WTC11 (cell line): Measurements from ENCODE around the gene PACS1. TPM values are rescaled to one million over a fixed set of nuclear protein-coding genes. Genes with fewer than 3 reads are reported as not detected.

Experiments
- ATAC-seq: fragments of 200-7000 bp; cut with Tn5 transposase; 2 replicates; pipeline ENCODE4 v1.10.0; 2021; ENCODE audit warnings: mild to moderate bottlenecking, moderate library complexity
- CTCF ChIA-PET: fragments of 300-600 bp; sonication (Branson Sonifier 250); formaldehyde crosslinking; loops from one replicate; lab custom pipeline; 2021; ENCODE audit warnings: antibody characterized with exemption; lab: Charles Lee
- POLR2A ChIA-PET: fragments of 350-600 bp; sonication (Branson Sonifier 250); formaldehyde crosslinking; loops from one replicate; lab custom pipeline; 2021; ENCODE audit warnings: antibody characterized with exemption; lab: Charles Lee
- DNase-seq: peaks from one replicate; pipeline ENCODE4 v3.0.0; 2021; ENCODE audit warnings: low spot score
- H3K27ac Mint-ChIP-seq: 2 replicates; pipeline ENCODE4 v1.8.0; 2021; ENCODE audit warnings: mixed read lengths
- H3K27me3 Mint-ChIP-seq: 2 replicates; pipeline ENCODE4 v1.8.0; 2021; ENCODE audit warnings: low read depth, mild to moderate bottlenecking, moderate library complexity, mixed read lengths
- H3K36me3 Mint-ChIP-seq: 2 replicates; pipeline ENCODE4 v1.8.0; 2021; ENCODE audit warnings: mixed read lengths
- H3K4me1 Mint-ChIP-seq: 2 replicates; pipeline ENCODE4 v1.8.0; 2022; ENCODE audit warnings: mixed read lengths
- H3K4me3 Mint-ChIP-seq: 2 replicates; pipeline ENCODE4 v1.8.0; 2021; ENCODE audit warnings: mild to moderate bottlenecking, moderate library complexity, mixed read lengths
- H3K9me3 Mint-ChIP-seq: 2 replicates; pipeline ENCODE4 v1.8.0; 2021; ENCODE audit warnings: mixed read lengths
- CBFB ChIP-seq: sonication (generic); formaldehyde crosslinking; IDR thresholded peaks from 2 replicates; pipeline ENCODE4 v1.8.1; 2022; ENCODE audit warnings: mild to moderate bottlenecking, low read depth, missing genetic modification reagents
- KAT7 ChIP-seq: sonication (generic); formaldehyde crosslinking; IDR thresholded peaks from 2 replicates; pipeline ENCODE4 v1.8.1; 2023; ENCODE audit warnings: missing genetic modification reagents, mild to moderate bottlenecking, borderline replicate concordance
- PRRX2 ChIP-seq: fragments of 250-450 bp; sonication (Bioruptor Pico); IDR thresholded peaks from 2 replicates; pipeline ENCODE4 v1.8.0; 2021; ENCODE audit warnings: mild to moderate bottlenecking
- SMAD3 ChIP-seq: sonication (generic); formaldehyde crosslinking; IDR thresholded peaks from 2 replicates; pipeline ENCODE4 v1.8.0; 2022; ENCODE audit warnings: missing genetic modification reagents, mild to moderate bottlenecking, borderline replicate concordance
- SMAD4 ChIP-seq: sonication (generic); formaldehyde crosslinking; IDR thresholded peaks from 2 replicates; pipeline ENCODE4 v1.8.0; 2022; ENCODE audit warnings: mild to moderate bottlenecking, missing genetic modification reagents
- SOX15 ChIP-seq: fragments of 250-450 bp; sonication (Bioruptor Pico); IDR thresholded peaks from 2 replicates; pipeline ENCODE4 v1.9.0; 2021; ENCODE audit warnings: mild to moderate bottlenecking
- STAT6 ChIP-seq: sonication (generic); formaldehyde crosslinking; conservative IDR thresholded peaks from 2 replicates; pipeline ENCODE4 v1.8.1; 2023; ENCODE audit warnings: mild to moderate bottlenecking, low read depth, missing genetic modification reagents, moderate library complexity
- TP53 ChIP-seq: sonication (generic); formaldehyde crosslinking; IDR thresholded peaks from 2 replicates; pipeline ENCODE4 v1.8.1; 2023; ENCODE audit warnings: mild to moderate bottlenecking, missing genetic modification reagents
- ZBTB21 ChIP-seq: sonication (generic); formaldehyde crosslinking; IDR thresholded peaks from 2 replicates; pipeline ENCODE4 v1.8.1; 2023; ENCODE audit warnings: mild to moderate bottlenecking, missing genetic modification reagents, borderline replicate concordance
- ZNF219 ChIP-seq: sonication (generic); formaldehyde crosslinking; IDR thresholded peaks from 2 replicates; pipeline ENCODE4 v1.8.0; 2023; ENCODE audit warnings: missing genetic modification reagents, mild to moderate bottlenecking, borderline replicate concordance
- ZNF263 ChIP-seq: sonication (generic); formaldehyde crosslinking; IDR thresholded peaks from 2 replicates; pipeline ENCODE4 v1.8.1; 2022; ENCODE audit warnings: low read depth, mild to moderate bottlenecking, moderate library complexity, missing genetic modification reagents
- total RNA-seq: library from RNA; stranded (reverse); gene quantifications from 3 replicates; pipeline ENCODE4 v1.2.3, GENCODE V29; 2021
- TF ChIP-seq, protein P1 (sequence below): sonication (generic); formaldehyde crosslinking; IDR thresholded peaks from 2 replicates; pipeline ENCODE4 v1.8.1; 2022; ENCODE audit warnings: low read depth, missing genetic modification reagents, borderline replicate concordance
- TF ChIP-seq, protein P2 (sequence below): sonication (generic); formaldehyde crosslinking; IDR thresholded peaks from 2 replicates; pipeline ENCODE4 v1.8.1; 2022; ENCODE audit warnings: missing genetic modification reagents, borderline replicate concordance
- TF ChIP-seq, protein P3 (sequence below): sonication (generic); formaldehyde crosslinking; IDR thresholded peaks from 2 replicates; pipeline ENCODE4 v1.8.0; 2022; ENCODE audit warnings: missing genetic modification reagents

The PACS1 gene
- total RNA-seq, 1 experiment from 2014 or later = 34.8 TPM

DNA sequence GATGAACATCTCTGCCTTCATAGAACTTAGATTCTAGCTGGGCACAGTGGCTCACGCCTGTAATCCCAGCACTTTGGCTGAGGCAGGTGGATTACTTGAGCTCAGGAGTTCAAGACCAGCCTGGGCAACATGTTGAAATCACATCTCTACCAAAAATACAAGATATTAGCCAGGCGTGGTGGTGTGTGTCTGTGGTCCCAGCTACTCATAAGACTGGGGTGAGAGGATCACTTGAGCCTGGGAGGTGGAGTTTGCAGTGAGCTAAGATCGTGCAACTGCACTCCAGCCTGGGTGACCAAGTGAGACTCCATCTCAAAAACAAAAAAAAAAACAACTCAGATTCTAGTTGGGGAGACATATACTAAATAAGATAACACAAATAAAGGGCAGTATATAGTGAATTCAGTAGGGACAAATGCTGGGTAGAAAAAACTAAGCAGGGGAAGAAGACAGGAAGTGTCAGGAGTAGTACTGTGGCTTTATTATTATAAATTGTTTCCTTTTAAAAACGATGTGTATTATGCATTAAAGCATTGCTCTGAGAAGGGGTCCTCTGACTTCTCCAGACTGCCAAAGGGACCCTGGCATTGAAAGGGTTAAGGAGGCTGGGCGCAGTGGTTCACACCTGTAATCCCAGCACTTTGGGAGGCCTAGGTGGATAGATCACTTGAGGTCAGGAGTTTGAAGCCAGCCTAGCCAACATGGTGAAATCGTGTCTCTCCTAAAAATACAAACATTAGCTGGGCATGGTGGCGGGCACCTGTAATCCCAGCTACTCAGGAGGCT lies 46.7 kb downstream of the PACS1 start:
- Mint-ChIP-seq H3K27me3 (no peaks in the 10 kb centered on the region), H3K27ac (no peak overlapping the region), H3K4me1 (peaks cover 47% of the 10 kb centered on the region), H3K9me3 (no peaks in the 10 kb centered on the region), H3K36me3 (no peaks in the 10 kb centered on the region), H3K4me3 (no peak overlapping the region)
- no peak for ATAC-seq
- ChIA-PET CTCF (interaction anchor here (0.8 to 0.9 kb wide), 2 partner anchors 17 to 71 kb away, joined by 3 read pairs; no protein-coding TSS in a partner anchor), POLR2A (no interaction called here)
- TF ChIP-seq ZNF263 = no peak
- TF ChIP-seq SMAD3 = no peak
- no peak for TF ChIP-seq KAT7 (CRISPR knock-in tag)
- TF ChIP-seq PRRX2 = no peak
- TF ChIP-seq, protein P1, sequence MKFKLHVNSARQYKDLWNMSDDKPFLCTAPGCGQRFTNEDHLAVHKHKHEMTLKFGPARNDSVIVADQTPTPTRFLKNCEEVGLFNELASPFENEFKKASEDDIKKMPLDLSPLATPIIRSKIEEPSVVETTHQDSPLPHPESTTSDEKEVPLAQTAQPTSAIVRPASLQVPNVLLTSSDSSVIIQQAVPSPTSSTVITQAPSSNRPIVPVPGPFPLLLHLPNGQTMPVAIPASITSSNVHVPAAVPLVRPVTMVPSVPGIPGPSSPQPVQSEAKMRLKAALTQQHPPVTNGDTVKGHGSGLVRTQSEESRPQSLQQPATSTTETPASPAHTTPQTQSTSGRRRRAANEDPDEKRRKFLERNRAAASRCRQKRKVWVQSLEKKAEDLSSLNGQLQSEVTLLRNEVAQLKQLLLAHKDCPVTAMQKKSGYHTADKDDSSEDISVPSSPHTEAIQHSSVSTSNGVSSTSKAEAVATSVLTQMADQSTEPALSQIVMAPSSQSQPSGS (CRISPR knock-in tag) = no peak
- TF ChIP-seq STAT6 (CRISPR knock-in tag) = no peak
- TF ChIP-seq, protein P2, sequence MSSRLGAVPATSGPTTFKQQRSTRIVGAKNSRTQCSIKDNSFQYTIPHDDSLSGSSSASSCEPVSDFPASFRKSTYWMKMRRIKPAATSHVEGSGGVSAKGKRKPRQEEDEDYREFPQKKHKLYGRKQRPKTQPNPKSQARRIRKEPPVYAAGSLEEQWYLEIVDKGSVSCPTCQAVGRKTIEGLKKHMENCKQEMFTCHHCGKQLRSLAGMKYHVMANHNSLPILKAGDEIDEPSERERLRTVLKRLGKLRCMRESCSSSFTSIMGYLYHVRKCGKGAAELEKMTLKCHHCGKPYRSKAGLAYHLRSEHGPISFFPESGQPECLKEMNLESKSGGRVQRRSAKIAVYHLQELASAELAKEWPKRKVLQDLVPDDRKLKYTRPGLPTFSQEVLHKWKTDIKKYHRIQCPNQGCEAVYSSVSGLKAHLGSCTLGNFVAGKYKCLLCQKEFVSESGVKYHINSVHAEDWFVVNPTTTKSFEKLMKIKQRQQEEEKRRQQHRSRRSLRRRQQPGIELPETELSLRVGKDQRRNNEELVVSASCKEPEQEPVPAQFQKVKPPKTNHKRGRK = no peak
- TF ChIP-seq ZBTB21 (CRISPR knock-in tag) = no peak
- TF ChIP-seq SOX15 (CRISPR knock-in tag) = no peak
- DNase-seq = no peak

GRCh38 chr11:66118847-66119246 lies 48.8 kb downstream of the PACS1 start:
- POLR2A ChIA-PET = no interaction called here
- DNase-seq = no peak
- no peak for ATAC-seq
- Mint-ChIP-seq H3K36me3 (no peaks in the 10 kb centered on the region), H3K4me3 (no peak overlapping the region), H3K27ac (no peak overlapping the region), H3K27me3 (no peaks in the 10 kb centered on the region), H3K4me1 (peaks cover 28% of the 10 kb centered on the region), H3K9me3 (no peaks in the 10 kb centered on the region)
- TF ChIP-seq TP53 (CRISPR knock-in tag) (no peak), ZBTB21 (CRISPR knock-in tag) (no peak), CBFB (CRISPR knock-in tag) (no peak), ZNF219 (CRISPR knock-in tag) (no peak), SMAD4 (no peak)
- TF ChIP-seq, protein P1 (CRISPR knock-in tag) = no peak
- TF ChIP-seq, protein P3, sequence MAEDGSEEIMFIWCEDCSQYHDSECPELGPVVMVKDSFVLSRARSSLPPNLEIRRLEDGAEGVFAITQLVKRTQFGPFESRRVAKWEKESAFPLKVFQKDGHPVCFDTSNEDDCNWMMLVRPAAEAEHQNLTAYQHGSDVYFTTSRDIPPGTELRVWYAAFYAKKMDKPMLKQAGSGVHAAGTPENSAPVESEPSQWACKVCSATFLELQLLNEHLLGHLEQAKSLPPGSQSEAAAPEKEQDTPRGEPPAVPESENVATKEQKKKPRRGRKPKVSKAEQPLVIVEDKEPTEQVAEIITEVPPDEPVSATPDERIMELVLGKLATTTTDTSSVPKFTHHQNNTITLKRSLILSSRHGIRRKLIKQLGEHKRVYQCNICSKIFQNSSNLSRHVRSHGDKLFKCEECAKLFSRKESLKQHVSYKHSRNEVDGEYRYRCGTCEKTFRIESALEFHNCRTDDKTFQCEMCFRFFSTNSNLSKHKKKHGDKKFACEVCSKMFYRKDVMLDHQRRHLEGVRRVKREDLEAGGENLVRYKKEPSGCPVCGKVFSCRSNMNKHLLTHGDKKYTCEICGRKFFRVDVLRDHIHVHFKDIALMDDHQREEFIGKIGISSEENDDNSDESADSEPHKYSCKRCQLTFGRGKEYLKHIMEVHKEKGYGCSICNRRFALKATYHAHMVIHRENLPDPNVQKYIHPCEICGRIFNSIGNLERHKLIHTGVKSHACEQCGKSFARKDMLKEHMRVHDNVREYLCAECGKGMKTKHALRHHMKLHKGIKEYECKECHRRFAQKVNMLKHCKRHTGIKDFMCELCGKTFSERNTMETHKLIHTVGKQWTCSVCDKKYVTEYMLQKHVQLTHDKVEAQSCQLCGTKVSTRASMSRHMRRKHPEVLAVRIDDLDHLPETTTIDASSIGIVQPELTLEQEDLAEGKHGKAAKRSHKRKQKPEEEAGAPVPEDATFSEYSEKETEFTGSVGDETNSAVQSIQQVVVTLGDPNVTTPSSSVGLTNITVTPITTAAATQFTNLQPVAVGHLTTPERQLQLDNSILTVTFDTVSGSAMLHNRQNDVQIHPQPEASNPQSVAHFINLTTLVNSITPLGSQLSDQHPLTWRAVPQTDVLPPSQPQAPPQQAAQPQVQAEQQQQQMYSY (CRISPR knock-in tag) = no peak
- CTCF ChIA-PET = interaction anchor here (0.6 to 1.6 kb wide), 4 partner anchors 10 to 104 kb away, joined by 3 to 9 read pairs (median 6); no protein-coding TSS in a partner anchor
